GM19467 (cell line): ENCODE measurements around the gene HOXC4.

Source experiments
- ATAC-seq: cut with Tn5 transposase; IDR thresholded peaks from one replicate; pipeline ENCODE4 v1.9.1; 2021; ENCODE audit warnings: mild to moderate bottlenecking, moderate library complexity; ENCODE audit not compliant: unreplicated experiment

Gene HOXC4

GRCh38 chr12:54015018-54015931, 38.4 kb upstream of the HOXC4 start:
- no peak for ATAC-seq

GRCh38 chr12:54016051-54016450, 37.6 kb upstream of the HOXC4 start:
- no peak for ATAC-seq

GRCh38 chr12:54016478-54016964, 37.1 kb upstream of the HOXC4 start:
- no peak for ATAC-seq

- peak; percentile 17 for ATAC-seq
These were observed 36.4 kb upstream of the HOXC4 start for GRCh38 chr12:54017027-54017788.

- peak; percentile 68 for ATAC-seq
These were observed 35.7 kb upstream of the HOXC4 start for GRCh38 chr12:54017878-54018467.

GRCh38 chr12:54018468-54018984, 35.1 kb upstream of the HOXC4 start:
- ATAC-seq: no peak

- ATAC-seq: no peak
These were observed 34.4 kb upstream of the HOXC4 start for GRCh38 chr12:54019091-54019811.

- no peak for ATAC-seq
These were observed 33.6 kb upstream of the HOXC4 start for GRCh38 chr12:54019924-54020590.

GRCh38 chr12:54020591-54021405, 32.8 kb upstream of the HOXC4 start:
- ATAC-seq: no peak

GRCh38 chr12:54021432-54022013, 32.1 kb upstream of the HOXC4 start:
- ATAC-seq: no peak

GRCh38 chr12:54022960-54023884, 30.4 kb upstream of the HOXC4 start:
- no peak for ATAC-seq

GRCh38 chr12:54024127-54024526, 29.5 kb upstream of the HOXC4 start:
- ATAC-seq: no peak

GRCh38 chr12:54024581-54025305, 28.9 kb upstream of the HOXC4 start:
- no peak for ATAC-seq

GRCh38 chr12:54025499-54026405, 27.9 kb upstream of the HOXC4 start:
- no peak for ATAC-seq

GRCh38 chr12:54026640-54027441, 26.8 kb upstream of the HOXC4 start:
- no peak for ATAC-seq
